GM12864 (cell line): Measurements from ENCODE around the gene H1-8.
"Not testable (repeated sequence)": the region's sequence is repeated elsewhere in the genome, so short reads cannot be mapped to it uniquely, and the experiment has no call there.

Experiments used
- DNase-seq: peaks from one replicate; pipeline ENCODE4 v3.0.0-alpha.2; 2011; ENCODE audit warnings: low read depth
- H3K4me3 ChIP-seq: 2 replicates; pipeline ENCODE4 v1.5.1; 2011; ENCODE audit warnings: mild to moderate bottlenecking, low read depth, low read length, control low read depth
- CTCF ChIP-seq: IDR thresholded peaks from 2 replicates; pipeline ENCODE4 v1.5.1; 2011; ENCODE audit warnings: low read depth, mild to moderate bottlenecking, moderate library complexity, low read length, control low read depth, inconsistent platforms; ENCODE audit errors: missing control alignments

Gene H1-8

GRCh38 chr3:129536804-129537203 lies 6.2 kb upstream of the H1-8 start:
- no peak for TF ChIP-seq CTCF
- DNase-seq, result no peak
- no peak overlapping the region for H3K4me3 ChIP-seq

GRCh38 chr3:129539206-129539605 lies 3.8 kb upstream of the H1-8 start:
- no peak for DNase-seq
- H3K4me3 ChIP-seq, result no peak overlapping the region
- no peak for TF ChIP-seq CTCF

DNA sequence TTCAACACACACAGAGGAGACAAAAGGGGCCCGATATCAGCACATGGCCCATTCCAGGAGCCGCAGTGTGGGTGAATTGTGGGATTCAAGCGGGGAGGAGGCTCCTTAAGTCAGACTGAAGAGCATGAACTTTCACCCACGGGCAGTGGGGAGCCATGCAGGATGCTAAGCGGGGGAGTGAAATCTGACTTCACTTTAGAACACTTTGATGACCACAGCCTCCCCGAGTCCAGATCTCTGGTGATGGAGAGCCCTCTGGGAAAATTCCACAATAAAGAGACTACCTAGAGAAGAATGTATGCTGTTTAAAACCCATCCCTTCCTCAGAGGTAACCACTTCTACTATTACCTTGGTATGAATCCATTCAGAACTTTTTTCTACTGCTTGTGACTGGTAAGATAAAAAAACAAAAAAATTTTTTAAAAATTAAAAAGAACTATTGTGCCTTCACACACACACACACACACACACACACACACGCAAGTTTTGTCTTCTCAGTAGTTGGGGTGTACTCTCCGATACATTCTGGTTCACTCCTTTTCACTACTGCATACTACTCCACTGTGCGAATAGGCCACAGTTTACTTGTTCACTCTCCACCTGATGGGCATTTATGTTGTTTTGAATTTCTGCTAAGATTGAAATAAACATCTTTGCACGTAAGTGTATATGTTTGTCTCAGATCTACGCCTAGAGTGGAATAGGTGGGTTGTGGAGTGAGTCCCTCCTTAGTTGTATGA lies 2.0 kb upstream of the H1-8 start:
- H3K4me3 ChIP-seq, result no peak overlapping the region
- TF ChIP-seq CTCF, result no peak
- DNase-seq, result no peak

DNA sequence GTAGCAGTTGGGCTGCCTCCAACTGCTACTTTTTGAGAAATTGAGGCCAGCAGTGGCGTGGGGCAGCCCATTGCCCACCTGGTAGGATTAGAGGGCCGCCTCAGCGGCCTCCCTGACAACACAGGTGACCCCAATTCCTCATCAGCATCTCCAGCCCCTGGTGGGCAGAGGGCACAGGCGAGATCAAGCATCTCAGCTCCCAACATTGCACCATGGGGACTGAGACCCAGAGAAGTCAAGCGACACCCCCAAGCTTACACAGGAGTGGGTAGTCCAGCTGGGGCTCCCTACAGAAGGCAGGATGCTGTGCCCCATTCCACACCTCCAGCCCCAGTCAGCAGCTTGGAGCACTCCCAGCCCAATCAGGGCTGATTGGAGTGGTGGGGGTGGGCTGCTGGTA lies 228 bp upstream of the H1-8 start:
- no peak for DNase-seq
- no peak for TF ChIP-seq CTCF
- no peak overlapping the region for H3K4me3 ChIP-seq

DNA sequence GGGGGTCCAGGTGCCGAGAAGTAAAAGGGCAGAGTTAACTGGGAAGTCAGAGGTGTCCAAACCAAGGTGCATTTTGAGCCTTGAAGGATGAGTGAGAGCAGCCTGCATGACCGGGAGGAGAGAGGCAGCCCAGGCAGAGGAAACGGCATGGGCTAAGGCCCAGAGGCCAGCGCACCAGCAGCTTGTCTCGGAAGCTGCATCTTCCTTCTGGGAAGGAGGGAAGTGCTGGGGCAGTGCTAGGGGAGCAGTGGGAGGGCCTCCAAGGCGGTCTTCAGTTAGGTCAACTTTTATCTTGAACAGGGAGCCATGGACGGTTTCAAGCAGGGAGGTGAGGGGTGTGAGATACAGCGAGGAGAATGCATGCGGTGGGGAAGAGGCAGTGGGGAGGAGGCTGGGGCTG lies 1.0 kb downstream of the H1-8 start:
- no peak for DNase-seq
- no peak overlapping the region for H3K4me3 ChIP-seq
- TF ChIP-seq CTCF, result no peak

GRCh38 chr3:129545951-129546350 lies 3.0 kb downstream of the H1-8 start:
- H3K4me3 ChIP-seq, DNase-seq: not testable (repeated sequence)

GRCh38 chr3:129547241-129547640 lies 4.3 kb downstream of the H1-8 start:
- no peak overlapping the region for H3K4me3 ChIP-seq
- no peak for DNase-seq
- TF ChIP-seq CTCF, result no peak
